HUDEP-2 (cell line): ENCODE data around the gene LEFTY1.
"Not testable (repeated sequence)": the region's sequence is repeated elsewhere in the genome, so short reads cannot be mapped to it uniquely, and the experiment has no call there.

Experiments used
- DNase-seq, 76 experiments: peaks; one replicate each; lab custom pipeline; 2025; ENCODE audit not compliant: unreplicated experiment in 76 of 76; lab: John Stamatoyannopoulos, UW

The LEFTY1 gene

GRCh38 chr1:225890346-225891228 lies 1.6 kb upstream of the LEFTY1 start:
- no peak for DNase-seq

- no peak for DNase-seq
Observed at GRCh38 chr1:225889743-225890142, 797 bp upstream of the LEFTY1 start.

- no peak for DNase-seq
Observed at GRCh38 chr1:225888289-225888897, 553 bp downstream of the LEFTY1 start.

DNA sequence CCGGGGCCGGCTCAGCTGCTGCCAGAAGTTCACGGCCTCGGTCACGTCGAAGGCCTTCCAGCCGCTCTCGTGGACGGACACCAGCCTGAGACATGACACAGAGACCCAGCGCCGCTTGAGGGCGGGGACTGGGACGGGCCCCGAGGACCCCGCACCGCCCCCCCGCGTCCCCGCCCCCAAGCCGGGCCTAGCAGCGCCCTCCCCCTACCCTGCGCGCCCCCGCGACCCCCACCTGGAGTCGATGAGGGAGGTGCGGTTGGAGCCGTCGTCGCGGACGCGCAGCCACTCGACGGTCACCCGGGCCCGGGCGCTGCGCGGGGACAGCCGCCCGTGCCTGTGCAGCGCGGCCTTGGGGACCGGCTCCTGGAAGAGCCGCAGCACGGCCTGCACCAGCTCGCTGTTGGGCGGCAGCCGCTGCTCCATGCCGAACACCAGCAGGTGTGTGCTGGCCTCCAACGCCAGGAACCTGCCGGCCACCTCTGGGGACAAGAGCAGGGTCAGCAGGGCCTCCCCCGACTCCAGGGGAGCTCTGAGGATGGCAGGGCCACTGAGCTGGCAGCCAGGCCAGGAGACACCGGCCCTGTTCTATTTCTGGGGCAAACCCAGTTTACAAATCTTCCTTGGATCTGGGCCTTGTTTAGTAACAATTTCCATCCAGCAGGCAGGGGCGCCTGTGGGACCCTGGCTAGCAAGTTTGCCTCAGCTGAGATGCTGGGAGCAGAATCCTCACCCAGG lies 1.2 kb downstream of the LEFTY1 start:
- DNase-seq = not testable (repeated sequence)

DNA sequence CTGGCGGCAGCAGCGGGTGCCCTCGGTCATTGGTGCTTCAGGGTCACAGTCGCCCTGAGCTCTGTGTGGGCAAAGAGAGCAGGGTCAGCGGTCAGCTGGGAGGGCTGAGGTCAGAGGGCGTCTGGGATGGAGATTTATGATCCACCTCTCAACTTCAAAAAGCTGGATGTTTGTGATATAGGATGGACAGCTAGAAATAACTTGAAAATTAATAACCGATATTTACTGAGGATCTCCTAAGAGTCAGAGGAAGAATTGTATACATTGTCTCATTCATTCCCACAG lies 2.0 kb downstream of the LEFTY1 start:
- no peak for DNase-seq

DNA sequence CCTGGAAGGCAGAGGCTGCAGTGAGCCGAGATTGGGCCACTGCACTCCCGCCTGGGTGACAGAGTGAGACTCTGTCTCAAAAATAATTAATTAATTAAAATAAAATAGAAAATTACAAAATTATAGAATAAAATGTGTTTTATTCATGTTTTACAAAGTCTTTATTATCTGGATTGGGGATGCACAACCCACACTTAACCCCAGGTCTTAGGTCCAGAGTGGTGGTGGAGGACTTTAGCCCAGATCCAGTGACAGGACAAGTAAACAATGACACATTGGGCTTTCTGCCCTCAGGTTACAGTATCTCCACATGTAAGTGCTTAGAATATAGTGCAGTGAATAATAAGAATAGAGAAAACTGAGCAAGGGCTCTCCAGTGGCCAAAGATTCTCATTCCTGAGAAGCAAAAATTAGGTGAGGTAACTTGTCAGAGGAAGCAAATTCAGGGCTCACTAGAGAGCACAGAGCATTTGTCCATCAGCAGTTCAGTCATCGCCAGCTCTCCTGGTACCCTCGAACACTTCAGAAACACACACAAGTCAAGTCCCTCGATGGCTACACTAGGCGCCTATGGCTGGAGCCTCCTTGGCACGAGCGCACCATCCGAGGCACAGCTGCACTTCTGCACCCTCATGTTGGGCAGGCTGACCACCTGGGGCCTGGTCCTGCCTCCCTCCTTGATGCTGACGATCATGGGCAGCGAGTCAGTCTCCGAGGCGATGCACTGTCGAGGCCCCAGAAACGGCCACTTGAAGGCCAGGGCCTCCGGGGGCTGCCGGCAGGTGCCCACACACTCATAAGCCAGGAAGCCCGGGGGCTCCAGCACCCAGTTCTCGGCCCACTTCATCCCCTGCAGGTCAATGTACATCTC lies 2.6 kb downstream of the LEFTY1 start:
- no peak for DNase-seq

DNA sequence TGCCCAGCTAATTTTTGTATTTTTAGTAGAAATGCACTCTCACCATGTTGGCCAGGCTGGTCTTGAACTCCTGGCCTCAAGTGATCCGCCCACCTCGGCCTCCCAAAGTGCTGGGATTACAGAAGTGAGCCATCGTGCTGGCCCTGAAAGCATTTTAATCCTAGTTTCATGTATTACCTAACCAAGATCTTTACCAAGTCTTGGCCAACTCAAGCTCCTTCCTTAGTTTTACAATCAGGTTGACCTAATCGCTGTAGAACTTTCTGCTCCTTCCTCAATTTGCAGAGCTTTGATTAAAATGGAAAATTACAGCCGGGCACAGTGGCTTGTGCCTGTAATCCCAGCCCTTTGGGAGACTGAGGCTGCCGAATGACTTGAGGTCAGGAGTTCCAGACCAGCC lies 3.6 kb downstream of the LEFTY1 start:
- no peak for DNase-seq

DNA sequence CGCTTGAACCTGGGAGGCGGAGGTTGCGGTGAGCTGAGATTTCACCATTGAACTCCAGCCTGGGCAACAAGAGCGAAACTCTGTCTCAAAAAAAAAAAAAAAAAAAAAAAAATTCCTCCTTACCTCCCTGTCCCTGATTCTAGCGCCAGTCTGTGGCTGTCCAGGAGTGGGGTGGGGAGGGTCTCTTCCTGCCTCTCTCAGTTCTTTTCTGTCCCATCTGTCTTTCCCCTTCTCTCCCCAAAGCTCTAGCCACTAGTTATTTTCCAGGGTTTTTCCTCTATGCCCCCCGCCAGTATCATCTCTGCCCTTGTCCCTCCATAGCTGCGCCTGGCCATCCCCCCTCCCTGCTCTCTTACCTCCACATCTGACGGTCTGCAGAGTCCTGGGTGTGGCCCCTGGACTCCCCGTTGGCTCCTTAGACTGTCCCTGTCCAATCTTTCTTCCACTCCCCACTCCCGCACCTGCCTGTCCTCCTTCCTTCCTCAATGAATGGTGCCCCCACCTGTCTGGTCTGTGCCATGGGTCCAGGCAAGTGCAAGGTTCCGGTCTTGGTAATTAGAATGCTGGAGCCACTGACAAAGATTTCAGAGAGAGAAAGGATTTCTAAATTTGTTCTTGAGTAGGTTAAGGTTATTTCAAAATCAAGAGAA lies 5.2 kb downstream of the LEFTY1 start:
- DNase-seq = no peak

DNA sequence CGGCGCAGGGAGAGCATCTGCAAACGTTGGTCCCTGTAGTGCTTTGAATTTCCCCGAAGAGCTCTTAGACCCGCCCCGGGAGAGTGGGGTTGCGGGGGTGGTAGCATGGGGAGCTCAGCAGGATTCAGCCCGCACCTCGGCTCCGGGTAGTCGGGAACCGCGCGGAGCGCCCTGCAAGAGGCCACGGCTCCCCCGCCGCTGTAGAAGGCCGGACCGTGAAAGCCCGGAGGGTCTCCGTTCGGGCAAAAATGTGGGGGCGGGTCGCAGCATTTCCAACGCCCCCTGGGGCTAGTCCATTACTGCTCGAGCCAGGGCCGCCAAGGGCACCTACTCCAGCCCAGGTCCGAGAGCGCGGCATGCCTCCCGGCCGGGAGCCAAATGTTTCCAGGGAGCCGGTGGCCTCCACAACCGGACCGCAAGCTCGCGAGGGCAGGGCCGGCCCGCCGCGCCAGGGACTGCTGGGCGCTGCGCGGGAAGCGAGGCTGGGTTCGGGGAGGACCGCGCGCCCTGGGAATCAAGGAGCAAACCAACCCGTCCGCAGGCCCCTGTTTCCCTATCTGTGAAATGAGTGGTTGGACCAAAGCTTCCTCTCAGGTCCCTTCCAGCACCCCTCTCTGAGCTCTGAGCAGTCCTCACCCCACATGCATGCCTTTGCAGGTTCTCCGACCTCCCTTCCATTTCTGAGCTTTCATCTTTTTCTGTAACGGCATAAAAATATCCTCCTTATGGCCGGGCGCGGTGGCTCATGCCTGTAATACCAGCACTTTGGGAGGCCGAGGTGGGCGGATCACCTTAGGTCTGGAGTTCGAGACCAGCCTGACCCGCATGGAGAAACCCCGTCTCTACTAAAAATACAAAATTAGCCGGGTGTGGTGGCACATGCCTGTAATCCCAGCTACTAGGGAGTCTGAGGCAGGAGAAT lies 6.0 kb downstream of the LEFTY1 start:
- peak in 16 of 76 experiments; percentile 19 to 69 (median 46) for DNase-seq

GRCh38 chr1:225881959-225882693 lies 6.8 kb downstream of the LEFTY1 start, which contains the start of gene TMEM63A:
TMEM63A (minus strand) TSS chr1:225882380; CDS start chr1:225877580, 4,800 bp downstream.
- peak in 72 of 76 experiments; percentile 21 to 85 (median 73) for DNase-seq

DNA sequence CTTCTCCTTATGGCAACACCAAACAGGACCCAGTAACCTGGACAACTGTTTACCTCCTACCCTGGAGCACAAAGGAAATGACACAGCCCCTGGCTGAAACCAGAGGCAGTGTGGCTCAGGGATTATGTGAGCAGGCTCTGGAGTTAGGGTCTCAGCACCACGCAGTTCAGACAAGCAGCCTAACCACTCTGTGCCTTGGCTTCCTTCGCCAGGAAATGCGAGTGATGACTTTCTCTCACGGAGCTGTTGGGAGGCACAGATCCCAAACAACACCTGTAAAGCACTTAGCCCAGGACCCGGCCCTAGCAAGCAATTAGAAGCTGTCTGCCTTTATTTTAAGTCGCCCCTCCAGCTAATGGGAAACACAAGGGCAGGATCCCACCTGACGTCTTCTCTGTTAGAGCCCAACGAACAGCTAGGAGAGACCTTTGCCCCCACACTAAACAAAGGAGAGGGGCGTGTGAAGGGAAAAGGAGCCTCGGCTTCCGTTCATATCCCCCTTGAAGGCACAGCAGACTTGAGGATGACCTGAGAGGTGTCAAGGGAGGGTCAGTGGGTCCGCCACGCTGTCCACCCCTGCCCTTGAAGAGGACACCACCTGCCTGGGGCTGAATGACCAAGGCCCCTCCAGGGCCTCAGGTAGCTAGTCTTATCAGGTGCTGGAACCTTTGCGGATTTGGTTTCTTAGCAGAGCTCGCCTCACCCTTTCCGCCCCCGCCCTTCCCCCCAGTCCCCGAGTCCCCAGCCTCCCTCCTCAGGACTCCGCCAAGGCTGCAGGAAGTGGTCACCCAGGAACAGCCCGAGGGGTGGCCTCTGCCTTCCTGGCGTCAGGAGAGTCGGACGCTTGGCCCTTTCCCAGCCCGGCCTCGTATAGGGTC lies 7.6 kb downstream of the LEFTY1 start:
- DNase-seq = peak in 13 of 76 experiments; percentile 3 to 34 (median 21)

DNA sequence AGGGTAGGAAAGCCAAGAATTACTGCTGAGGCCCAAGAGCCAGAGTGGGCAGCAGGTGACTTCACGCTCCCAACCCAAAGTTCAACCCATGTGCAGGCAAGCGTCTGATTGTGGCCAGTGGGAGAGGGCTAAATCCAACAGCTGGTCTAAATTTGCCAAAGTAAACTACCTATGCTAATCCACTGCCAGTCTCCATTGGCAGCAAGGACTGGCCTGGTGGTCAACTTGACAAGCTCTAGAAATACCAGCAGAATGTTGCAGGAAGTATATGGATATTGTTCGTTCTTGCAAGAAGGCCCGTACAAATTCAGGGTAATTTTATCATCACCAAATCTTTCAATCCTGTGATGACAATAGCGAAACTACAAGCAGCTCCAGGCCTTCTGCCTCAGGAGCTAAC lies 8.3 kb downstream of the LEFTY1 start:
- DNase-seq = no peak

DNA sequence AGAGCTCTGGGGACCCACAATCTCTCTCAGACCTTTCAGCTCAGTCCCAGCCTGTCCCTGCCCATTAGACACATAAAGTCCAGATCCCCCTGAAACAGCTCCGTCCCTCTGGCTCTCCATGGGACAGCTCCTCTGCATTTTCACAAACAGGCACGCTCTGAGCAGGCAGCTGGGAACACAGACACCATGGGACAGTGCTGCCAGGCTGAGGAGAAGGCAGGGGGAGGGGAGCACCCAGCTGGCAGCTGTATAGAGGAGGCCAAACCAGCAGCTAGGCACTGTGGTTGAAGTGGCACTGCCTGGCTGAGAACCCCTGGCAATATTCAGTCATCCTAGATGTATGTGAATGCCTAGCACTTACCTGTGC lies 8.7 kb downstream of the LEFTY1 start:
- peak in 1 of 76 experiments; percentile 10 for DNase-seq

DNA sequence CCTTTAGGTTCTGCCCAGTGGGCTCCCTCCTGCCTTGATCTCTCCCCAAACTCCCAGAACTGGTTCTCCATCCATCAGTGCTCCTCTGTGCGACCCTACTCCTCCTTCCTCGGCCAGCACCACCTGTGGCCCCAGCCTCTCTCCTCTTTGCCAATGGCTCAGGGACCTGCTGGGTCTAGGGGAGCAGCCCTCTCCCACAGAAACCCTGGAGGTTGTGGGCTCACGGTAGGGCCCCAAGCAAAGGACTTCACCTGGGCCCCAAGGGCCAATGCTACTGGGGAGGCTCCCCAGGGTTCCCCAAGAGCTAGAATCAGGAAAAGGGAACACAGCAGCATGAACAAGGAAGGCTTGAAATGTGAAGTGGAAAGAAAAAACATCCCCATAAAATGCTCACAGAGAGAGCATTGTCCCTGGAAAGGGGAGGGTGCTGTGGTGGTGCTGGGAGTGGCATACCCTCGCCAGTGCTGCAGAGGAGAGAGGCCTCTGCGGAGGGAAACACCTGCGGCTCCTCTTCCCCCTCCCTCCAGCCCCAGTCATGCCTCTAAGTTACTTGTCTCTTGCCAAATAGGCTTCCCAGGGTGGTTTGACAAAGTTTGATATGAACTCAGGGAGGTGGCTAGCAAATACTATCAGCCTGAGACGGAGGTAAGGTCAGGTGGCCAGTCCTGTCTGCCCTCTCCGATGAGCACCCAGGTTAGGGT lies 9.3 kb downstream of the LEFTY1 start:
- peak in 2 of 76 experiments; percentile 22 to 23 for DNase-seq

GRCh38 chr1:225878282-225878681 lies 10.7 kb downstream of the LEFTY1 start:
- DNase-seq = no peak

GRCh38 chr1:225877580-225877979 lies 11.4 kb downstream of the LEFTY1 start:
- peak in 33 of 76 experiments; percentile 8 to 51 (median 25) for DNase-seq
